ENCODE measurements around the gene DSE. TPM values are rescaled to one million over a fixed set of nuclear protein-coding genes. Genes with fewer than 3 reads are reported as not detected.

Gene DSE
- total RNA-seq, 1 donor from 2014 or later: 12.7 TPM

- intact Hi-C loops (cut with micrococcal nuclease): no loop called here
- no peak for ATAC-seq
These were observed 63.4 kb downstream of the DSE start for GRCh38 chr6:116434056-116434725.

GRCh38 chr6:116436586-116436985 lies 65.8 kb downstream of the DSE start:
- DNase-seq (no peak), ATAC-seq (no peak)
- intact Hi-C loops (cut with micrococcal nuclease): no loop called here

More at GRCh38 chr6:116434056-116434725, 63.4 kb downstream of the DSE start:
- no peak for DNase-seq

- intact Hi-C loops (cut with micrococcal nuclease): no loop called here
- ATAC-seq (no peak), DNase-seq (no peak)
These were observed 66.9 kb downstream of the DSE start for GRCh38 chr6:116437656-116438055.

GRCh38 chr6:116438590-116439448 lies 68.1 kb downstream of the DSE start:
- ATAC-seq (no peak), DNase-seq (no peak)
- intact Hi-C loops (cut with micrococcal nuclease): no loop called here

GRCh38 chr6:116439522-116440051 lies 68.8 kb downstream of the DSE start:
- intact Hi-C loops (cut with micrococcal nuclease): loop anchor here (10.0 kb wide), 1 partner anchor 145 kb away; no protein-coding TSS in a partner anchor
- DNase-seq (no peak), ATAC-seq (no peak)

- intact Hi-C loops (cut with micrococcal nuclease): loop anchor here (10.0 kb wide), 1 partner anchor 148 kb away; no protein-coding TSS in a partner anchor
- ATAC-seq (no peak), DNase-seq (no peak)
These were observed 72.4 kb downstream of the DSE start for GRCh38 chr6:116443105-116443504.

GRCh38 chr6:116444092-116444491 lies 73.3 kb downstream of the DSE start:
- intact Hi-C loops (cut with micrococcal nuclease): loop anchor here (10.0 kb wide), 1 partner anchor 149 kb away; no protein-coding TSS in a partner anchor
- ATAC-seq: peak; percentile 58
- DNase-seq: no peak

- intact Hi-C loops (cut with micrococcal nuclease): loop anchor here (10.0 kb wide), 1 partner anchor 150 kb away; no protein-coding TSS in a partner anchor
- ATAC-seq (no peak), DNase-seq (no peak)
These were observed 73.8 kb downstream of the DSE start for GRCh38 chr6:116444575-116444974.

- ATAC-seq: no peak
- no peak for DNase-seq
- intact Hi-C loops (cut with micrococcal nuclease): loop anchor here (10.0 kb wide), 1 partner anchor 150 kb away; no protein-coding TSS in a partner anchor
These were observed 74.4 kb downstream of the DSE start for GRCh38 chr6:116445102-116445501.

- DNase-seq (no peak), ATAC-seq (no peak)
- intact Hi-C loops (cut with micrococcal nuclease): loop anchor here (10.0 kb wide), 1 partner anchor 152 kb away; no protein-coding TSS in a partner anchor
These were observed 75.7 kb downstream of the DSE start for GRCh38 chr6:116446399-116446798.

GRCh38 chr6:116447052-116447451 lies 76.3 kb downstream of the DSE start:
- intact Hi-C loops (cut with micrococcal nuclease): loop anchor here (10.0 kb wide), 1 partner anchor 152 kb away; no protein-coding TSS in a partner anchor
- ATAC-seq (no peak), DNase-seq (no peak)

GRCh38 chr6:116447496-116448011 lies 76.8 kb downstream of the DSE start:
- DNase-seq (no peak), ATAC-seq (peak; percentile 53)
- intact Hi-C loops (cut with micrococcal nuclease): loop anchor here (10.0 kb wide), 1 partner anchor 153 kb away; no protein-coding TSS in a partner anchor

GRCh38 chr6:116449565-116449964 lies 78.8 kb downstream of the DSE start:
- intact Hi-C loops (cut with micrococcal nuclease): loop anchor here (10.0 kb wide), 1 partner anchor 155 kb away; no protein-coding TSS in a partner anchor
- no peak for DNase-seq
- no peak for ATAC-seq

- ATAC-seq (no peak), DNase-seq (no peak)
- intact Hi-C loops (cut with micrococcal nuclease): no loop called here
These were observed 79.5 kb downstream of the DSE start for GRCh38 chr6:116450185-116450710.

GRCh38 chr6:116450769-116451740 lies 80.3 kb downstream of the DSE start:
- intact Hi-C loops (cut with micrococcal nuclease): no loop called here
- ATAC-seq: peak; percentile 49
- DNase-seq: peak; percentile 26

GRCh38 chr6:116451916-116452315 lies 81.2 kb downstream of the DSE start:
- ATAC-seq (no peak), DNase-seq (no peak)
- intact Hi-C loops (cut with micrococcal nuclease): no loop called here

- ATAC-seq (no peak), DNase-seq (no peak)
- intact Hi-C loops (cut with micrococcal nuclease): no loop called here
These were observed 81.8 kb downstream of the DSE start for GRCh38 chr6:116452531-116452930.

- intact Hi-C loops (cut with micrococcal nuclease): no loop called here
These were observed 85.4 kb downstream of the DSE start for GRCh38 chr6:116456106-116456505.

More at GRCh38 chr6:116456106-116456505, 85.4 kb downstream of the DSE start:
- DNase-seq: no peak
- ATAC-seq: no peak

Measured in left ventricle myocardium superior (tissue), 1 donor.